Thoracic aorta (tissue), 2 donors: Measurements from ENCODE around the gene ZIC1. TPM values are rescaled to one million over a fixed set of nuclear protein-coding genes. Genes with fewer than 3 reads are reported as not detected.

Source experiments
- ATAC-seq: fragments of 150-250 bp; one replicate; pipeline ENCODE4 v1.8.0; 2017; ENCODE audit warnings: low read depth; ENCODE audit not compliant: insufficient number of reproducible peaks, low FRiP score
- DNase-seq: peaks from one replicate; pipeline ENCODE4 v3.0.0-alpha.2; 2020; ENCODE audit warnings: low spot score
- H3K27ac ChIP-seq, 2 donors: fragments of 200-600 bp; sonication (generic); 1 replicate in 1 of 2; 2 replicates in 1 of 2; pipeline ENCODE4 v1.5.1; 2016; ENCODE audit warnings: mild to moderate bottlenecking in 2 of 2, moderate library complexity in 2 of 2
- H3K27me3 ChIP-seq: fragments of 200-600 bp; sonication (generic); replicated peaks from 2 replicates; pipeline ENCODE4 v1.6.0; 2016; ENCODE audit warnings: mild to moderate bottlenecking; ENCODE audit not compliant: insufficient read depth
- H3K36me3 ChIP-seq: fragments of 200-600 bp; sonication (generic); one replicate; pipeline ENCODE4 v1.5.1; 2016
- H3K4me1 ChIP-seq, 2 donors: fragments of 200-600 bp; sonication (generic); 1 replicate in 1 of 2; 2 replicates in 1 of 2; pipeline versions ENCODE4 v1.5.1 to v1.6.0; 2016; ENCODE audit warnings: low read depth in 2 of 2, mild to moderate bottlenecking in 1 of 2; ENCODE audit not compliant: control insufficient read depth in 1 of 2
- H3K4me3 ChIP-seq: fragments of 200-600 bp; sonication (generic); 2 replicates; pipeline ENCODE4 v1.5.1; 2016; ENCODE audit warnings: mild to moderate bottlenecking
- H3K9me3 ChIP-seq: fragments of 200-600 bp; sonication (generic); 2 replicates; pipeline ENCODE4 v1.5.1; 2016
- CTCF ChIP-seq: fragments of 200-600 bp; sonication (generic); IDR thresholded peaks from one replicate; pipeline ENCODE4 v1.5.1; 2019; ENCODE audit warnings: antibody characterized with exemption
- total RNA-seq, 2 donors: library from RNA; depleted of rRNA; stranded (reverse); fragments of >200 nt; gene quantifications; one replicate each; pipeline versions ENCODE4 v1.1.0 to v1.2.3, GENCODE V29; 2016

The ZIC1 gene
- total RNA-seq, 2 donors from 2014 or later = 0.07 TPM; not detected in 1

GRCh38 chr3:147407498-147408187 is 1.5 kb upstream of the ZIC1 start:
- peak overlapping the region; percentile 36 for H3K4me3 ChIP-seq
- H3K4me1 ChIP-seq = peaks cover 12 to 40% of the 10 kb centered on the region in 2 donors

GRCh38 chr3:147408188-147409100 is 721 bp upstream of the ZIC1 start:
- H3K27ac ChIP-seq = peak overlapping the region in 1 of 2 donors; percentile 21
- no peak for DNase-seq
- no peaks in the 10 kb centered on the region for H3K36me3 ChIP-seq
- TF ChIP-seq CTCF = no peak
- ATAC-seq = no peak
- H3K4me1 ChIP-seq = peaks cover 17 to 48% of the 10 kb centered on the region in 2 donors
- H3K4me3 ChIP-seq = peak overlapping the region; percentile 68
- peaks cover 70% of the 10 kb centered on the region for H3K27me3 ChIP-seq
- H3K9me3 ChIP-seq = no peaks in the 10 kb centered on the region

More at GRCh38 chr3:147407498-147408187, 1.5 kb upstream of the ZIC1 start:
- no peaks in the 10 kb centered on the region for H3K36me3 ChIP-seq
- peaks cover 70% of the 10 kb centered on the region for H3K27me3 ChIP-seq
- H3K27ac ChIP-seq = peak overlapping the region in 1 of 2 donors; percentile 21
- H3K9me3 ChIP-seq = no peaks in the 10 kb centered on the region
- no peak for TF ChIP-seq CTCF
- ATAC-seq = no peak
- DNase-seq = no peak

GRCh38 chr3:147410116-147410525 is 956 bp downstream of the ZIC1 start:
- no peak for TF ChIP-seq CTCF
- Histone ChIP-seq H3K9me3 (no peaks in the 10 kb centered on the region), H3K27ac (no peak overlapping the region), H3K36me3 (no peaks in the 10 kb centered on the region), H3K4me1 (peaks cover 17 to 51% of the 10 kb centered on the region in 2 donors), H3K4me3 (peak overlapping the region; percentile 68), H3K27me3 (peaks cover 76% of the 10 kb centered on the region)
- ATAC-seq (no peak), DNase-seq (no peak)

GRCh38 chr3:147410526-147411237 is 1.5 kb downstream of the ZIC1 start:
- no peak for TF ChIP-seq CTCF
- Histone ChIP-seq H3K36me3 (no peaks in the 10 kb centered on the region), H3K4me3 (peak overlapping the region; percentile 68), H3K27ac (peak overlapping the region in 1 of 2 donors; percentile 44), H3K9me3 (no peaks in the 10 kb centered on the region), H3K27me3 (peaks cover 74% of the 10 kb centered on the region), H3K4me1 (peaks cover 17 to 51% of the 10 kb centered on the region in 2 donors)
- no peak for DNase-seq
- no peak for ATAC-seq
